ENCODE results near the gene RAD51B.

DNA sequence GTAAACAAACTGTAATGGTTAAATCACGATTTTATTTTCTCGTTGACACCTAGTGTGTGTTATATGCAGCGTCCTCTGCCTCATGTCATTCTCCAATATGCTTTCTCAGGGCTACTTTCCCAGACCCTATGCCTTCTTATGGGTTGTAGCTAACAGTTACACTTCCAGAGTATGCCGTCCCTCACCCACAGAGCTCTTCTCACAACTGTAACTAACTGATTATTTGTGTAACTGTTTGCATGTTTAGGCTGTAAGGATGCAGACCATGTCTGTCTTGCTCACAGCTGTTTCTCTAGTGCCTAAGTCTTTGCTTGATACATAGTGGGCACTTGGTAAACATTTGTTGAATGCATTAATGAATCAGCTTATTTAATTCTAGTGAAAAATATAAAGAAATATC is 555.8 kb downstream of the RAD51B start:
- TF ChIP-seq, protein P1, sequence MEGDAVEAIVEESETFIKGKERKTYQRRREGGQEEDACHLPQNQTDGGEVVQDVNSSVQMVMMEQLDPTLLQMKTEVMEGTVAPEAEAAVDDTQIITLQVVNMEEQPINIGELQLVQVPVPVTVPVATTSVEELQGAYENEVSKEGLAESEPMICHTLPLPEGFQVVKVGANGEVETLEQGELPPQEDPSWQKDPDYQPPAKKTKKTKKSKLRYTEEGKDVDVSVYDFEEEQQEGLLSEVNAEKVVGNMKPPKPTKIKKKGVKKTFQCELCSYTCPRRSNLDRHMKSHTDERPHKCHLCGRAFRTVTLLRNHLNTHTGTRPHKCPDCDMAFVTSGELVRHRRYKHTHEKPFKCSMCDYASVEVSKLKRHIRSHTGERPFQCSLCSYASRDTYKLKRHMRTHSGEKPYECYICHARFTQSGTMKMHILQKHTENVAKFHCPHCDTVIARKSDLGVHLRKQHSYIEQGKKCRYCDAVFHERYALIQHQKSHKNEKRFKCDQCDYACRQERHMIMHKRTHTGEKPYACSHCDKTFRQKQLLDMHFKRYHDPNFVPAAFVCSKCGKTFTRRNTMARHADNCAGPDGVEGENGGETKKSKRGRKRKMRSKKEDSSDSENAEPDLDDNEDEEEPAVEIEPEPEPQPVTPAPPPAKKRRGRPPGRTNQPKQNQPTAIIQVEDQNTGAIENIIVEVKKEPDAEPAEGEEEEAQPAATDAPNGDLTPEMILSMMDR (IDR thresholded peaks at IDR 0.05) = no peak
- TF ChIP-seq POLR2A (IDR thresholded peaks at IDR 0.05) = no peak

Data from thyroid gland (tissue), 4 donors.